Activated CD4-positive, alpha-beta T cell treated with anti-CD3 and anti-CD28 coated beads, Interleukin-2, amount 50 U/mL, for 1 hour (primary cell): ENCODE results near the gene WDR49.

Source experiments
- DNase-seq: peaks from one replicate; pipeline ENCODE4 v3.0.0-alpha.2; 2020

Gene WDR49

DNA sequence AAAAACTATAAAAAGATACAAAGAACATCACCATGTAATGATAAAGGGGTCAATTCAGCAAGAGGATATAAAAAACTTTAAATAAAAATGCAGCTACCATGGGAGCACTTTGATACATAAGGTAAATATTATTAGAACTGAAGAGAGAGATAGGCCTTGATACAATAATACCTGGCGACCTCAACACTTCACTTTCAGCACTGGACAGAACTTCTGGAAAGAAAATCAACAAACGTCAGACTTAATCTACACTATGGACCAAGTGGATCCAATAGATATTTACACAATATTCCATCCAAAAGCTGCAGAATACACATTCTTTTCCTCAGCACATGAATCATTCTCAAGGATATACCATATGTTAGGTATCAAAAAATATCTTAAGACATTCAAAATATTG is 42.0 kb downstream of the WDR49 start:
- DNase-seq, result no peak

DNA sequence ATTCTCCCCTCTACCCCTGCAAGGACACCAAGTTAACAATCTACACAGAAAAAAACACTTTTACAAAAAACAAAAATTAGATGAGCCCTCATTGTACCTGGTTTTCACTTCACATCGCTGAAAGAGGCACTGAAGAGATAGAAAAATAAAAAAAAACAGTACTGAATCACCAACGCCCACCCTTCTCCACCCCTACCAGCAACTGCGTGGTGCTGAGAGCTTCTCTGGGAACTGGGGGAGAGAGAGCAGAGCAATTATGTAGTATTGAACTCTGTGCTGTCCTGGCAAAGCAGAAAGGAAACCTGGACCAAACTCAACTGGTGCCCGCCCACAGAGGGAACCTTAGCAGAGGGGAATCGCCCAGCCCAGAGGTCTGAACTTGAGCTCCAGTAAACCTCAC is 44.6 kb downstream of the WDR49 start:
- DNase-seq, result no peak

DNA sequence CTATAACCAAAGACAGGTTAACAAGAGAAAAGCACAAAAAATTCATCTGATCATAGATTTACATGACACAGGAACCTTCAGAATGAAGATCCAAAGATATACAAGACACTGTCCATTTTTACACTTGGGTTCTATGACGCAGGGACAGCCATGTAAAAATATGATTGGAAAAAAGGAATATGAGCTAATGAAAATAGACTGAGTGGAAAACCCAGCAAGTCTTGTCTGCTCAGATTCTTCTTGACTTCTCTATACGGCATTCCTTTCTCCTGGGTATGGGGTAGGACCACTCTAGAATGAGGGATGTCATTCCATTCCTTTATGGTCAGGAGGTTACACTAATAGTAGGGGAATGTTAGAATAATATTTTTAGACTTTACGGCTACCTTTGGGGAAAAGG is 46.9 kb downstream of the WDR49 start:
- DNase-seq, result no peak

DNA sequence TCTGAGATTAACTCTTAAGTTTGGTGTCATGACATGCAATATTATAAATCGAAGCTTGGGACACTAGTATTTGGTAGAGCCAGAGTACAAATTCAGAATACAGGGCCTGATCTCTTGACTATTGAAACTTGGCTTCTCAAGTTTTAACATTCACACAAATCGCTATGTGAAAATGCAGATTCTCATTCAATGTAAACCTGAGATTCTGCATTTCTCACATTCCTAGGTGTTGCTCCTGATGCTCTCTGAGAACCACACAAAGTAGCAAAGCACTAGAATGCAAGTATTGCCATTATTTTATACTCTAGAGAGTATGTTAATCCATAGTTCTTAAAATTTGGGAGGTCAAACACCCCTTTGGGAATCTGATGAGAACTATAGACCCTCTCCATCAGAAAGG is 47.9 kb downstream of the WDR49 start:
- no peak for DNase-seq

DNA sequence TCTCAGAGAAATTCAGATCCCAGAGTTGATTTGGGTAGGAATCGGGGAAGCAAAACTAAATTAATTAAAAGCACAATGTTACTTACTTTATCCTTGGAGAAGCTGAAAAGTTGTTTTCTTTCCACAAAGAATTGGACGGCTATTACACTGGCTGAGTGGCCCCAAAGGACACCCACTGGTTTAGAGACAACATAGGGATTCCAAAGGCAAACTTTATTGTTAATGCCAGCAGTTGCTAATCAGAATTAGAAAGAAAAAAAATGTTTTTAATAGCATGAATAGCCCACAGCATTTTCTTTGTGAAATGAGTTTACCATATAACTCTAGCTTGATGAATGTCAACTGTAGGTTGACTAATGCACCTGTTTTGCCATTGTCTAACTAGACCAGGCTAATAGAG is 51.7 kb downstream of the WDR49 start:
- DNase-seq, result no peak

DNA sequence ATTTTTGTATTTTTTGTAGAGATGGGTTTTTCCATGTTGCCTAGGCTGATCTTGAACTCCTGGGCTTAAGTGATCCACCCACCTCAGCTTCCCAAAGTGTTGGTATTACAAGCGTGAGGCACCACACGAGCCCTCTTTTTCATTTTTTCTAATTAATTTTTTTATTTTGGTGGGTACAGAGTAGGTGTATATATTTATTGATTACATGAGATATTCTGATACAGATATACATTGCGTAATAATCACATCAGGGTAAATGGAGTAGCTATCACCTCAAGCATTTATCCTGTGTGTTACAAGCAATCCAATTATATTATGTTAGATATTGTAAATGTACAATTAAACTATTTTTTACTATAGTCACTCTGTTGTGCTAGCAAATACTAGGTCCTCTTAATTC is 66.1 kb downstream of the WDR49 start:
- DNase-seq, result no peak

DNA sequence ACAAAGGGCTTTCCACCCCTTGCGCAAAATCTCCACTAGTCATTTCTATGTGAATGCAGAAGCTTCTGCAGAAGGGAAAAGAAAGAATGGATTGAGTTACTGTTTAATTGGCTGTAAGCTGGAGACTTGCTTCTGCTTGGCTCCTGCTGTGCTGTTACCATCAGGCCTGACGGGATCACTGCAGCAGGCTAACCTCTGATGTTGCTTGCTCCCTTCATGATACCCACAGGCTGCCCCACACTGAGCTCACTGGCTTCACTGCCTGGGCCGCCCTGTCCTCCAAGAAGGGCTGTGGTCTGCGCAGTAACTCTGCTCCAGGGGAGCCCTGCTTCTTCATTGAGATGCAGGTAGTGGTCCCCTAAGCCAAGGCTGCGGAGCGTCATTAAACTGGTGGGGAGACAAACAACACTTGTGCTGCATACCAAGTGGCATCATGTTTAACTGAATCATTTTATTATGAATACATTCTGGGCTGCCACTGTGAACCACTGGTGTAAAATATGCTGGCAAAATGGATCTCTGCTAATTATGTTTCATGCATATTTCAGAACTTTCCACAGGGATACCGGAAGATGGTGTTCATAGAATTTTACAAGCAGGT is 78.6 kb downstream of the WDR49 start:
- DNase-seq, result no peak

DNA sequence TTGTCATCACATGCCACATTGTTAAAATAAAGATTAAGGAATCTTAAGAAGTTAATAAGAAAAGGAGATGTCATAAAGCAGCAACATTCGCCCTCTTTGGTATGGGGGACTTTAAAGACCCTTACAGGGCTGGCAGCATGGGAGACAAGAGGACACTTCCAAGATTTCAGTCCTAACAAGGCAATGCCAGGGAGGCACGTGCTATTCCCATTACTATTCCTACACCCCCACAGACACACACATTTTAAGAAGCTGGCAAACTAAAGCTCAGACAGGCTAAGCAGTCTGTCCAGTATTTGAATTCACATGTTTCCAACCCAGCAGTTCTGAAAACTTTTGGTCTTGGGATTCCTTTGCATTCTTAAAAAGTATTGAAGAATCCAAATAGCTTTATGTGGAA is 80.8 kb downstream of the WDR49 start:
- DNase-seq, result no peak

DNA sequence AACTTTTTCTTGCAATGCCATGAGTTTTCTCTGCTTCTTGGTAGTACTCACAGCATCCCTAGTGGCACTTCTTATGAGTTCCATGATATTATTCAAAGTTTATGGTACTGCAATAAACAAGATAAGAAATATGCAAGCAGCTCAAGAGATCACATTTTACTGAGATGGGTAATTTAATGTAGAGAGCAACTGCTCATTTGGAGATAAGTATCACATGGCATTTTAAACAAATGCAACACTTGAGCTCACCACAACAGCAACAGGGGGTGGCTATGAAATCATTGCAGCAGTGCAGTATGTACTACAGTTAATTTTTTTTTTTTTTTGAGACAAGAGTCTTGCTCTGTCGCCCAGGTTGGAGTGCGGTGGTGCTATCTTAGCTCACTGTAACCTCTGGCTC is 85.1 kb downstream of the WDR49 start:
- no peak for DNase-seq

DNA sequence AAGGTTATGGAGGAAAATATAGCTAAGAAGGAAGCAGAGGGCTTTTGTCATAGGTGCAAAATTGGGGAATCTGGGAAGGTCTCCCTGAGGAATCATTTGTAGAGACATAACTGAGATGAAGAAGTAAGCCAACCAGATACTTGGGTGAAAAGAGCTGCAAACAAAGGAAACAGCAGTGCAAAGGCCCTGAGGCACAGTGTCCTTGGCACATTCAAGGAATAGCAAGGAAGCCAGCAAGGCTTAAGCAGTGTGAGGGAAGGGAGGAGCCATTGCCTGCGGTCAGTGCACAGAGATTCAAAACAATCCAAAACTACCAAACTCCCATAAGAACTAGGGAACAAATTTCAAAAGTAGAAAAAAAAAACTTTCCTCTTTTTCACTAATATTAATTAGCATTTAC is 88.3 kb downstream of the WDR49 start:
- DNase-seq, result no peak

DNA sequence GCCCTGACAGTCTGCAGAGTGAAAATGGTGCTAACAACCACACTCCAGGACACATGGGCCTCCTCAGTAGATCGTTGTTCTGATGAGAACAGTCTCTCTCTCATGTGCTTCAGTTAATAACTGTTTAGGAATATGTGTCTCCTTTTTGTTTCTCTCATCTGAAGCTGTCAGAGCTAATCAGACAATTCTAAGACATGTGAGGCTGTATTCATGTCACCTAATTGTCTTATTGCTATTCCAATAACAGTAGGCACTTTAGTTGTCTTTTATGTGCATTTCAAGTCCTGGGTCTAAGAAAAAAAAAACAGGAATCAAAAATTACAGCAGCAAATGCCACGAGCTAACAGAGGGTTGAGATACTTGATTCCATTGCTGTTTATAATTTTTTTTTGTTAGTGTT is 89.1 kb downstream of the WDR49 start:
- no peak for DNase-seq

DNA sequence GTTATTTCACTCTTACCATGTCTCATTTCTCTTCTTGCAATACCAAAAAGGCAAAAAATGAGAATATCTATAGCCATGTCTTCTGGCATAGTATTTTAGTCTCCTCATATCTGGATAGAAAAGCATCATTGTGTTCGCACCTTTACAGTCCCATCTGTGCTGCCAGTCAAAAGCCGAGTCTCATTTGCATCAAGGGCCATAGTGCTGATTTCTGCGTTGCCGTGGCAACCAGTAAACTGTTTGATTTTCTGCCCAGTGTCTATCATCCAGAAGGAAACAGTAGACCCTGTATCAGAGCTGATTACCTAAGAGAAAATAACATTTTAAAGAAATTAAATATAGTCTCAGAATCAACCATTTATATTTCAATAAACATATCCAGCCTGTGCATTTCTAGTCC is 93.8 kb downstream of the WDR49 start:
- DNase-seq, result no peak

DNA sequence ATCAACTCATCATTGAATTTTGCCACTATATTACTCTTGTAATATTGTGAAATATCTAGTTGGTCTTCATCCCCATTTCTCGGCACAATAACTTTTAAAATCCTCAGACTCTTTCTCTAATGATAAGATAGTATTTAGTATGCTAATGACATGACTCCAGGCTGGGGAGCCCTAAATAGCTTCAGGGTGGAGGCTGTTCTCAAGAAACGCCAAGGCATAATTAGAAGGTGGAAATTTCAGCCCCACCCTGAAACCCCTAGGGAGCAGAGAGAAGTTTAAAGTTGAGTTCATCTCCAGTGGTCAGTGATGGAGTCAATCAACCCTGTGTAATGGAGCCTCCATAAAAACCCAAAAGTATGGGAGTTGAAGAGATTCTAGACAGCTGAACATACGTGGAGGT is 98.8 kb downstream of the WDR49 start:
- no peak for DNase-seq

DNA sequence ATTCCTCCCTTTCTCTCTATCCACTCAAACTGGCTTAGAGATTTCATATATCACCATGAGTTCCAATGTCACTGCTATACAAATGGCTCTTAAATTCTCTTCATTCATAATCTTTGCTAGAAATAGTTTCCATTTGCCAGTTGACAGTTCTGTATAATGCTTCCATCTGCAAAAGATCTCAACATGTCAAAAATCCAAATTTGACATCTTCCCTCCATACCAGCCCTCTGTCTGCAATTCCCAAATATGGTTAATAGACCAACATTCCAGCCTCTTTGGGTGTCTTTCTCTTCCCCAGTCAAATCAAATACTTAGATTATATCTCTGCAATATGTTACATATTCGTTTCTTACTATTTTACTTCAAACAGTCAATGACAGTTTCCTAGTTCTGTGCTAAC is 115.7 kb downstream of the WDR49 start:
- DNase-seq, result no peak

DNA sequence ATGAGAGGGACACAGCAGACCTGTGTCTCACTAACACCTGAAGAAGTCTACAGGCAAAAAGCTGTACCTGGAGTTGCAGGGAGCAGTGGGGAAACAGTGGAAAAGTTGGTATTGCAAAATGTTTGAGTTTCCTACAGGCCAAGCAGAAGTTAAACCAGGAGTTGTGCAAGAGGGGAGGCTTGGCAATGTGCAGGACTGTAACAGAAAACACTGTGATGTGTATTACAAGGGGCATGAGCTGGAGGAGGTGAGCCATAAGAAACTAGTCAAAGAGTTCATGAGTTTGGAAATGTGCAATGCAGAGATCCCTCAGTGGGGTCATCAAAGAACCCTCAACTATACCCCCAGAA is 132.8 kb downstream of the WDR49 start:
- no peak for DNase-seq

DNA sequence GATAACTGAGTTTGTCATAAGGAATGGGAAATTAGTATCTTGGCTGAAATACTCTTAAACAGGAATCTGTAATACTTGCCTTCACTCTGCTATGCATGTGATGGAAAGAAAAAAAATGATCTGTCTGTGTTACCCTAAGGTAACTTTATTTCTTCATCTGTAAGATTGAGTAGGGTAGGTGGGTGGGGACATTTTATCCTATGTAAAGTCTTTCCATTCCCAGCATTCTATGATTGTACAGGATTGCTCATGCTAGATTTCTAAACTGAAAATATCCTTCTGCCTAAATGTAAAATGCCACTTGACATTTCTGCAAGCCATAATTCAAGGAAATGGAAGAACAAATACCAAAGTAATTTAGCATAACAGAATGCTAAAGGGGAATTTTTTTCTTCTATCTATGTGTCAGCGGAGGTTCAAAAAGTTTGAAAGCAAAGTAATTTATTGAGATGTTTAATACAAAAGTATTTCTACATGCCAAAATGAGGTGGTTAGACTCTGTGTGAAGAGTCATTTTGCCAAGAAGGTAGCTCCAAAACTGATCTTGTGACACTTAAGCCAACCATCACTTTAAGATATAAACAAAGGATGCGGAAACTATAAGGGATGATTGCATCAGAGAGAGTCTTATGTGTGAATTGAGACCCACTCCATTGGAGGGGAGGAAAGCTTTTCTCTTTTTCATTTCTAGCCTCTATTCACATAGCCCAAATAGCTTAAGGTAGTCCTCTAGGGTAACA is 133.3 kb downstream of the WDR49 start:
- DNase-seq, result no peak

DNA sequence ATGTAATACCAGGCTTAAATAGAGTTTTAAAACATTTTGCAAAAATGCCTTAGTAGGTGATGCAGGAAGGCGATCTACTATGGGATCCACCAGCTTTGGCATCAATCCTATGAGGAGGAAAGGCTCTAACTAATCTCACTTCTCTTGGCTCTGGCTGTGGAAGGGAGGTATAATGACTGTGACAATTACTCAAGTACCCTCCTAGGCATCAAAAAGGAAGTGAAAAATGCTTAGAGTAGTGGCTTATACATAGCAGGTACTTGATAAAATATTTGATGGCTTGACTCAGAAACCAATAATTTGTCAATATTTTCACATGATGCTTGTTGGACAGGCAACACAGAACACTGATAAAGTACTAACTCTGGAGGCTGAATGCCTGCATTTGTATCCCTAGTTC is 145.8 kb downstream of the WDR49 start:
- no peak for DNase-seq

DNA sequence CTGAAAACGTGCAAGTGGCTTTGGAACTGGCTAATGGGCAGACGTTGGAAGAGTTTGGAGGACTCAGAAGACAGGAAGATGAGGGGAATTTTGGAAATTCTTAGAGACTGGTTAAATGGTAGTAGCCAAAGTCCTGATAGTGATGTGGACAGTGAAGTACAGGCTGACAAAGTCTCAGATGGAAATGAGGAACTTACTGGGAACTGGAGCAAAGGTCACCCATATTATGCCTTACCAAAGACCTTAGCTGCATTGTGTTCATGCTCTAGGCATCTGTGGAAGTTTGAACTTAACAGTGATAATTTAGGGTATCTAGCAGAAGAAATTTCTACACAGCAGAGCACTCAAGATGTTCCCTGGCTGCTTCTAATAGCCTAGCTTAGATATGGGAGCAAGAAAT is 151.3 kb downstream of the WDR49 start:
- no peak for DNase-seq

DNA sequence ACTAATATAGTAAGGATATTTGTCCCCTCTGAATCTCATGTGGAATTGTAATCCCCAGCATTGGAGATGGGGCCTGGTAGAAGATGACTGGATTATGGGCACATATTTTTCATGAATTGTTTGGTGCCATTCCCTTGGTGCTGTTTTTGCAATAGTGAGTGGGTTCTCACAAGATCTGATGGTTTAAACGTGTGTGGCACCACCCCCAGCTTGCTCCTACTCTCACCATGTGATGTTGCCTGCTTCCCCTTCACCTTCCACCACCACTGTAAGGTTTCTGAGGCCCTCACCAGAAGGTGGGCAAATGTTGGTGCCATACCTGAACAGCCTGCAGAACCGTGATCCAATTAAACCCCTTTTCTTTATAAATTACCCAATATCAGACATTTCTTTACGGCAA is 151.8 kb downstream of the WDR49 start:
- no peak for DNase-seq

DNA sequence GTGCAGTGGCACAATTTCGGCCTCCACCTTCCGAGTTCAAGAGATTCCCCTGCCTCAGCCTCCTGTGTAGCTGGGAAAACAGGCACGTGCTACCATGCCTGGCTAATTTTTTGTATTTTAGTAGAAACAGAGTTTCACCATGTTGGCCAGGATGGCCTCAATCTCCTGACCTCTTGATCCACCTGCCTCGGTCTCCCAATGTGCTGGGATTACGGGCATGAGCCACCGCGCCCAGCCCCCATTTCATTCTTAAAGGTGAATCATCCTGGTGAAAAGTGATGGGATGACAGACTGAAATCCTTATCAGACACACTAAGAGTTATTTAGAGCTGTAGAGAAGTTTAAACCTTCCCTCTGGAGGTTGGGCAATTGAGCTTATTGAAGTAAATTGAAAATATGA is 155.8 kb downstream of the WDR49 start:
- DNase-seq, result no peak

DNA sequence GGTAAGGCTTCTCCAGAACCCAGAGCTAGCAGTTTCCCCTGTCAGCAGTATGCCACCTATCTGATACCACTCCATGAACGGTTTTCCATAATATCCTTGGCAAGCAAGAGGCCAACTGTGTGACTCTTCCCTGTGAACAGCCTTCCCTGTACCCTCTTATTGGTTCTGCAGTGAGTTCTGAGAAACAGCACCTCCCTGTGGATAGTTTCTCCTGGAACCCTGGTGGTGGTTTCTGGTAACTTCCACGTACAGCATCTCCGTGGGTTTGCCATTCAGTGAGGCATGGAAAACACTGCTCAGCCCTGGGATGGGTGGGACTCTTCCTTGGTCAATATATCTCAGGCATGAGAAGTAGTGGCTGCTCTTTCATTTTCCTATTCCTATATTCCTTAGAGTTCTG is 160.5 kb downstream of the WDR49 start:
- no peak for DNase-seq

DNA sequence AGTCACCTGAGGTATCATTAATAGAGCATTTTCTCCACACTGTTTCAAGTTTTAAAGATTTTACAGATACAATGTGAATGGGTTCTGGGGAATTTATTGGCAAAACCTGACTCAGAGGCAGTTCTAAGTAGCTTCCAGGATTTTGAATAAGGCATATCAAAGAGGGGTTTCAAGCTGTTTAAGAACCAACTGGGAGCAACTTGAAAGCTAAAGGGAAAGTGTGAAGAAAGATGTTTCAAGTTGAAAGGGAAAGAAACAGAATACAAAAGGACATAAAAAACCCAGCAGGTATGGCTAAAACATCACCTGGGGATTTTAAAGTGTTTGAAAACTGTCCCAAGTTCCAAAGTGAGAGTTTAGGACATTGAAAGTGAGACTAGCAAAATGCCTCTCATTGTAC is 162.1 kb downstream of the WDR49 start:
- DNase-seq, result no peak

DNA sequence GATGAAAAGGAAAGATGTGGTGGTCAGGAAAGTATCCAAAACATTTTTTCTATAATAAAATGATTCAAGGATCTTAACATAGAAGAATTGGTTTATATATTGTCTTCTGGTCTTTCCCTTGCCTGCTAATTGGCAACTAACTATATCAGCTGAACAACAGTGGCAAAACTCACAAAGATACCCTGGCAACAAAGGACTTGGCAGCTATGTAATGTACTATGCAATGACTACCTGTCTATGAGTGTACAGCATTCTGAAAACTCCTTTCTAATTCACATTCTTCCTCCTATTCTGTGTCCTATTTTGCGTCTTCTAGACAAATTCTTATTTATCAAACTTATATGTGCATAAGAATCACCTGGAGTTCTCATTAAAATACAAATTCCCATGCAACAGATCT is 164.2 kb downstream of the WDR49 start:
- DNase-seq, result no peak

DNA sequence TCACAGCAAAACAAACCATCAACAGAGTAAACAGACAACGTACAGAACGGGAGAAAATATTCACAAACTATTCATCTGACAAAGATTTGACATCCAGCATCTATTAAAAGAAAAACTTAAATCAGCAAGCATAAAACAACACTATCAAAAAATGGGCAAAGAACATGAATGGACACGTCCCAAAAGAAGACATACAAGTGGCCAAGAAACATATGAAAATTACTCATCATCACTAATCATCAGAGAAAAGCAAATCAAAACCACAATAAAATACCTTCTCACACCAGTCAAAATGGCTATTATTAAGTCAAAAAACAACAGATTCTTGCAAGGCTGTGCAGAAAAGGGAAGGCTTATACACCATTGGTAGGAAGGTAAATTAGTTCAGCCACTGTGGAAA is 166.2 kb downstream of the WDR49 start:
- no peak for DNase-seq

DNA sequence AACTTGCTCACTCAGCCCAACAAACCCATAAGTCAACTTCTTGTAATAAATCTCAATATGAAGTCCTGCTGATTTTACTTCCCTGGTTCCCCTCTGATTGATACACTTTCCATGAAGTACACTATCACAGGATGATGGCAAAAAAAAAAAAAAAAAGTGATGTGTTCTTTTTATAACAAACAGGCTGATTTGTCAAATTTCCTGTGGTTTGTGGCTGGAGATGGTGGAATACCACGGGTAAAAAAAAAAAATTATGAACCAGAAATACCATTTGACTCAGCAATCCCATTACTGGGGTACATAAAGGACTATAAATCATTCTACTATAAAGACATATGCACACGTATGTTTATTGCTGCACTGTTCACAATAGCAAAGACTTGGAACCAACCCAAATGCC is 169.2 kb downstream of the WDR49 start:
- DNase-seq, result no peak
